Aorta (tissue), 5 donors: ENCODE measurements around the gene CABP4. TPM values are rescaled to one million over a fixed set of nuclear protein-coding genes. Genes with fewer than 3 reads are reported as not detected.

Experiments
- ATAC-seq: fragments of 200-7000 bp; cut with Tn5 transposase; one replicate; pipeline ENCODE4 v1.9.1; 2022; ENCODE audit warnings: moderate library complexity; ENCODE audit not compliant: low FRiP score
- DNase-seq, 2 donors: peaks; one replicate each; pipeline ENCODE4 v3.0.0-alpha.2; 2020
- H3K27ac ChIP-seq, 2 donors: one replicate each; pipeline ENCODE4 v1.5.1; 2013; ENCODE audit warnings: low read length in 2 of 2, mild to moderate bottlenecking in 2 of 2, moderate library complexity in 2 of 2, control low read depth in 1 of 2, inconsistent platforms in 1 of 2, low read depth in 1 of 2
- H3K27me3 ChIP-seq, 2 donors: one replicate each; pipeline ENCODE4 v1.6.1; 2013; ENCODE audit warnings: control low read depth in 1 of 2, low read length in 1 of 2, mild to moderate bottlenecking in 1 of 2, moderate library complexity in 1 of 2; ENCODE audit not compliant: insufficient read depth in 2 of 2, control insufficient read depth in 1 of 2
- H3K36me3 ChIP-seq, 2 donors: one replicate each; pipeline ENCODE4 v1.6.1; 2013; ENCODE audit warnings: control low read depth in 1 of 2, low read length in 1 of 2, mild to moderate bottlenecking in 1 of 2; ENCODE audit not compliant: insufficient read depth in 2 of 2, control insufficient read depth in 1 of 2
- H3K4me1 ChIP-seq, 2 donors: one replicate each; pipeline ENCODE4 v1.6.1; 2013; ENCODE audit warnings: low read length in 2 of 2, control low read depth in 1 of 2, mild to moderate bottlenecking in 1 of 2, moderate library complexity in 1 of 2; ENCODE audit not compliant: insufficient read depth in 2 of 2, control insufficient read depth in 1 of 2
- H3K4me3 ChIP-seq, 2 donors: one replicate each; pipeline ENCODE4 v1.5.1; 2013; ENCODE audit warnings: low read length in 2 of 2, control low read depth in 1 of 2, mild to moderate bottlenecking in 1 of 2
- H3K9me3 ChIP-seq: one replicate; pipeline ENCODE4 v1.6.1; 2013; ENCODE audit warnings: mild to moderate bottlenecking, low read length; ENCODE audit not compliant: control insufficient read depth
- WGBS, 2 donors: extraction: QIAGEN DNeasy Blood & Tissue Kit; methylation state at CpG; one replicate each; pipeline ENCODE4 v1.1.7; 2013; 5-methylcytosine and 5-hydroxymethylcytosine counted together
- intact Hi-C, 2 donors: fragments of 100-400 bp; cut with DNase I; formaldehyde crosslinking; loops; one replicate each; pipeline versions ENCODE4 v1.14.2 to v1.15.0; 2022
- polyA plus RNA-seq, 2 donors: library from polyadenylated mRNA; stranded (reverse); fragments of 200-250 nt; gene quantifications; one replicate each; pipeline ENCODE4 v1.2.3, GENCODE V29; 2013
- total RNA-seq, 2 donors: library from RNA; stranded (reverse); fragmentation: NEBNext Ultra II Directional; extraction: Animal tissue kit (Norgen Biotek cat#: 25700); gene quantifications; one replicate each; pipeline ENCODE4 v1.2.1, GENCODE V29; 2021
- donor health status: healthy with polysubstance abuse.
- donor health status: Bipolar disorder and iron deficiency.
- donor health status: DM: no; HTN: no; CAD: no.
- donor health status: DM: no; HTN: no; CAD: no.
- donor health status: DM: yes; HTN: yes; CAD: no.

Gene CABP4
- total and polyA plus RNA-seq, 4 donors: 0.33 to 3.9 (median 2.4) TPM

- H3K27me3 ChIP-seq: no peaks in the 10 kb centered on the region
Measured at GRCh38 chr11:67410369-67410831, 44.8 kb upstream of the CABP4 start.

GRCh38 chr11:67410984-67411784 lies 44.0 kb upstream of the CABP4 start:
- Histone ChIP-seq H3K27me3 (no peaks in the 10 kb centered on the region), H3K27ac (no peak overlapping the region), H3K4me1 (no peaks in the 10 kb centered on the region), H3K9me3 (no peaks in the 10 kb centered on the region), H3K4me3 (no peak overlapping the region), H3K36me3 (no peaks in the 10 kb centered on the region)
- DNase-seq (no peak), ATAC-seq (no peak)
- intact Hi-C loops: no loop called here
- WGBS, 2 donors: 69 to 73% methylated on average over 17 of the region's 17 CpGs

More at GRCh38 chr11:67410369-67410831, 44.8 kb upstream of the CABP4 start:
- Histone ChIP-seq H3K4me3 (no peak overlapping the region), H3K27ac (no peak overlapping the region), H3K9me3 (no peaks in the 10 kb centered on the region), H3K36me3 (no peaks in the 10 kb centered on the region), H3K4me1 (no peaks in the 10 kb centered on the region)
- WGBS, 2 donors: 56 to 67% methylated on average over 15 of the region's 15 CpGs
- no peak for ATAC-seq
- no peak for DNase-seq
- intact Hi-C loops: no loop called here

GRCh38 chr11:67411785-67412152 lies 43.4 kb upstream of the CABP4 start:
- no peak overlapping the region for H3K4me3 ChIP-seq
- no peaks in the 10 kb centered on the region for H3K4me1 ChIP-seq
- ATAC-seq: no peak
- no peak overlapping the region for H3K27ac ChIP-seq
- no peaks in the 10 kb centered on the region for H3K27me3 ChIP-seq
- intact Hi-C loops: no loop called here
- H3K36me3 ChIP-seq: no peaks in the 10 kb centered on the region
- DNase-seq: no peak
- 58 to 65% methylated on average over 7 of the region's 7 CpGs for WGBS, 2 donors
- H3K9me3 ChIP-seq: no peaks in the 10 kb centered on the region

- 74 to 80% methylated on average over 9 of the region's 9 CpGs for WGBS, 2 donors
- Histone ChIP-seq H3K27ac (no peak overlapping the region), H3K9me3 (no peaks in the 10 kb centered on the region), H3K36me3 (no peaks in the 10 kb centered on the region), H3K4me1 (no peaks in the 10 kb centered on the region), H3K4me3 (no peak overlapping the region), H3K27me3 (no peaks in the 10 kb centered on the region)
- DNase-seq (no peak), ATAC-seq (no peak)
- intact Hi-C loops: no loop called here
Measured at GRCh38 chr11:67412495-67413179, 42.5 kb upstream of the CABP4 start.

GRCh38 chr11:67413266-67413849 lies 41.8 kb upstream of the CABP4 start:
- no peak for ATAC-seq
- no peaks in the 10 kb centered on the region for H3K27me3 ChIP-seq
- no peaks in the 10 kb centered on the region for H3K9me3 ChIP-seq
- H3K4me3 ChIP-seq: no peak overlapping the region
- 76 to 90% methylated on average over 2 of the region's 2 CpGs for WGBS, 2 donors
- H3K36me3 ChIP-seq: no peaks in the 10 kb centered on the region
- intact Hi-C loops: no loop called here
- H3K4me1 ChIP-seq: no peaks in the 10 kb centered on the region
- H3K27ac ChIP-seq: no peak overlapping the region
- DNase-seq: no peak

GRCh38 chr11:67415501-67416304 lies 39.5 kb upstream of the CABP4 start, which contains the start of gene CARNS1:
TSS of gene CARNS1 (plus strand) at chr11:67415678. CDS start at chr11:67416200, 522 bp downstream.
- 2 to 3% methylated on average over 49 to 67 of the region's 67 CpGs for WGBS, 2 donors
- ATAC-seq: no peak
- no peaks in the 10 kb centered on the region for H3K27me3 ChIP-seq
- H3K4me1 ChIP-seq: no peaks in the 10 kb centered on the region
- peak within 1 kb of the TSS; percentile 15 to 50 for H3K4me3 ChIP-seq
- intact Hi-C loops: no loop called here
- no peaks in the 10 kb centered on the region for H3K36me3 ChIP-seq
- H3K9me3 ChIP-seq: no peaks in the 10 kb centered on the region
- peak within 1 kb of the TSS in 1 of 2 donors; percentile 54 for H3K27ac ChIP-seq
- no peak for DNase-seq

- no peaks in the 10 kb centered on the region for H3K4me1 ChIP-seq
- H3K36me3 ChIP-seq: no peaks in the 10 kb centered on the region
- no peak for DNase-seq
- intact Hi-C loops: no loop called here
- no peaks in the 10 kb centered on the region for H3K27me3 ChIP-seq
- H3K9me3 ChIP-seq: no peaks in the 10 kb centered on the region
- peak overlapping the region in 1 of 2 donors; percentile 54 for H3K27ac ChIP-seq
- WGBS, 2 donors: 11 to 22% methylated on average over 19 to 21 of the region's 21 CpGs
- no peak for ATAC-seq
- no peak overlapping the region for H3K4me3 ChIP-seq
Measured at GRCh38 chr11:67416416-67417335, 38.5 kb upstream of the CABP4 start.
